Measurements from ENCODE around the gene PNPLA1.

- no peak for TF ChIP-seq CTCF (IDR thresholded peaks at IDR 0.05; ENCODE audit: low read depth, low read length)
- no peak for TF ChIP-seq EZH2phosphoT487 (IDR thresholded peaks at IDR 0.05; ENCODE audit: low read depth)
Measured at GRCh38 chr6:36335465-36336207, 65.8 kb downstream of the PNPLA1 start.

Data from OCI-LY3 (cell line).